H9 (cell line): ENCODE measurements around the gene UBE2V1. TPM values are rescaled to one million over a fixed set of nuclear protein-coding genes. Genes with fewer than 3 reads are reported as not detected.

Experiments used
- DNase-seq: peaks from one replicate; pipeline ENCODE4 v3.0.0-alpha.2; 2017
- H2AFZ ChIP-seq: one replicate; pipeline ENCODE4 v1.6.1; 2013; ENCODE audit warnings: mild to moderate bottlenecking, low read length, control low read depth, moderate library complexity
- H2AK5ac ChIP-seq: 2 replicates; pipeline ENCODE4 v1.6.1; 2013; ENCODE audit warnings: low read length, control low read depth, mixed read lengths; ENCODE audit not compliant: insufficient read length
- H2BK120ac ChIP-seq: one replicate; pipeline ENCODE4 v1.6.1; 2013; ENCODE audit warnings: low read depth, mild to moderate bottlenecking, low read length, control low read depth, inconsistent platforms; ENCODE audit not compliant: poor library complexity, severe bottlenecking
- H2BK12ac ChIP-seq: 2 replicates; pipeline ENCODE4 v1.6.1; 2013; ENCODE audit warnings: low read length, control low read depth, mixed read lengths, low read depth; ENCODE audit not compliant: insufficient read length
- H2BK15ac ChIP-seq: 2 replicates; pipeline ENCODE4 v1.6.1; 2013; ENCODE audit warnings: low read depth, low read length, control low read depth
- H2BK20ac ChIP-seq: one replicate; pipeline ENCODE4 v1.6.1; 2013; ENCODE audit warnings: low read depth, mild to moderate bottlenecking, low read length, control low read depth, inconsistent platforms; ENCODE audit not compliant: poor library complexity, severe bottlenecking
- H2BK5ac ChIP-seq: 2 replicates; pipeline ENCODE4 v1.6.1; 2013; ENCODE audit warnings: low read length, control low read depth, mixed read lengths; ENCODE audit not compliant: insufficient read length
- H3K14ac ChIP-seq: 2 replicates; pipeline ENCODE4 v1.6.1; 2013; ENCODE audit warnings: low read length, control low read depth; ENCODE audit not compliant: insufficient read depth
- H3K18ac ChIP-seq: 2 replicates; pipeline ENCODE4 v1.6.1; 2013; ENCODE audit warnings: low read depth, mild to moderate bottlenecking, mixed read lengths, low read length, control low read depth; ENCODE audit not compliant: insufficient read length
- H3K23ac ChIP-seq: 2 replicates; pipeline ENCODE4 v1.6.1; 2013; ENCODE audit warnings: low read length, control low read depth, mixed read lengths, low read depth; ENCODE audit not compliant: insufficient read length
- H3K23me2 ChIP-seq: 2 replicates; pipeline ENCODE4 v1.6.1; 2013; ENCODE audit warnings: low read depth, mild to moderate bottlenecking, mixed read lengths, low read length, control low read depth; ENCODE audit not compliant: insufficient read length, poor library complexity, severe bottlenecking
- H3K27ac ChIP-seq: 2 replicates; pipeline ENCODE4 v1.5.1; 2013; ENCODE audit warnings: low read length, control low read depth, mixed read lengths, low read depth; ENCODE audit not compliant: insufficient read length
- H3K27me3 ChIP-seq: 2 replicates; pipeline ENCODE4 v1.6.1; 2013; ENCODE audit warnings: low read length, control low read depth, inconsistent platforms; ENCODE audit not compliant: insufficient read depth
- H3K4ac ChIP-seq: 2 replicates; pipeline ENCODE4 v1.6.1; 2013; ENCODE audit warnings: low read depth, mild to moderate bottlenecking, control low read depth, inconsistent platforms, low read length, moderate library complexity
- H3K4me1 ChIP-seq: 2 replicates; pipeline ENCODE4 v1.6.1; 2013; ENCODE audit warnings: low read length, control low read depth, inconsistent platforms; ENCODE audit not compliant: insufficient read depth
- H3K4me2 ChIP-seq: 2 replicates; pipeline ENCODE4 v1.6.1; 2013; ENCODE audit warnings: low read length, control low read depth, mixed read lengths; ENCODE audit not compliant: insufficient read length, insufficient read depth
- H3K56ac ChIP-seq: 2 replicates; pipeline ENCODE4 v1.6.1; 2013; ENCODE audit warnings: low read depth, mild to moderate bottlenecking, mixed read lengths, low read length, control low read depth; ENCODE audit not compliant: insufficient read length
- H3K79me1 ChIP-seq: 2 replicates; pipeline ENCODE4 v1.6.1; 2013; ENCODE audit warnings: low read depth, mild to moderate bottlenecking, moderate library complexity, low read length, control low read depth, inconsistent platforms; ENCODE audit not compliant: insufficient read depth, poor library complexity, severe bottlenecking
- H3K79me2 ChIP-seq: 2 replicates; pipeline ENCODE4 v1.6.1; 2013; ENCODE audit warnings: low read length, control low read depth, inconsistent platforms; ENCODE audit not compliant: insufficient read depth
- H3K9ac ChIP-seq: 2 replicates; pipeline ENCODE4 v1.6.1; 2013; ENCODE audit warnings: low read length, control low read depth, mixed read lengths; ENCODE audit not compliant: insufficient read length; ENCODE audit errors: extremely low read depth
- H3K9me3 ChIP-seq: one replicate; pipeline ENCODE4 v1.6.1; 2013; ENCODE audit warnings: low read depth, low read length, inconsistent platforms; ENCODE audit not compliant: control insufficient read depth
- H3T11ph ChIP-seq: one replicate; pipeline ENCODE4 v1.6.1; 2013; ENCODE audit warnings: mild to moderate bottlenecking, low read length, control low read depth, inconsistent platforms
- H4K20me1 ChIP-seq: one replicate; pipeline ENCODE4 v1.6.1; 2013; ENCODE audit not compliant: control insufficient read depth, insufficient read length, insufficient read depth
- H4K5ac ChIP-seq: 2 replicates; pipeline ENCODE4 v1.6.1; 2013; ENCODE audit warnings: low read depth, mild to moderate bottlenecking, mixed read lengths, low read length, control low read depth; ENCODE audit not compliant: insufficient read length
- H4K8ac ChIP-seq: replicated peaks from 2 replicates; pipeline ENCODE4 v1.6.1; 2013; ENCODE audit warnings: low read length, control low read depth, mixed read lengths, low read depth; ENCODE audit not compliant: insufficient read length
- H4K91ac ChIP-seq: 2 replicates; pipeline ENCODE4 v1.6.1; 2013; ENCODE audit warnings: low read depth, mild to moderate bottlenecking, moderate library complexity, mixed read lengths, low read length, control low read depth; ENCODE audit not compliant: insufficient read length
- H3K27ac Mint-ChIP-seq, 3 experiments: 2 replicates in 2 of 3; 3 replicates in 1 of 3; pipeline ENCODE4 v1.8.0; 2020 to 2021; ENCODE audit warnings: mixed read lengths in 3 of 3, mild to moderate bottlenecking in 1 of 3, moderate library complexity in 1 of 3
- H3K27me3 Mint-ChIP-seq: 2 replicates; pipeline ENCODE4 v1.8.0; 2021; ENCODE audit warnings: low read depth, mild to moderate bottlenecking, moderate library complexity, mixed read lengths
- H3K36me3 Mint-ChIP-seq, 3 experiments: 2 replicates in 2 of 3; 3 replicates in 1 of 3; pipeline ENCODE4 v1.8.0; 2020 to 2021; ENCODE audit warnings: low read depth in 3 of 3, mixed read lengths in 3 of 3; ENCODE audit not compliant: insufficient read depth in 1 of 3
- H3K4me1 Mint-ChIP-seq, 2 experiments: 2 replicates each; pipeline ENCODE4 v1.8.0; 2020; ENCODE audit warnings: mixed read lengths in 2 of 2
- H3K4me3 Mint-ChIP-seq, 2 experiments: 2 replicates in 1 of 2; 3 replicates in 1 of 2; pipeline ENCODE4 v1.8.0; 2020 to 2021; ENCODE audit warnings: mild to moderate bottlenecking in 2 of 2, mixed read lengths in 2 of 2, moderate library complexity in 1 of 2
- H3K9me3 Mint-ChIP-seq, 2 experiments: 2 replicates in 1 of 2; 3 replicates in 1 of 2; pipeline ENCODE4 v1.8.0; 2020; ENCODE audit warnings: mild to moderate bottlenecking in 2 of 2, mixed read lengths in 2 of 2, moderate library complexity in 1 of 2
- WGBS: extraction: QIAGEN DNeasy Blood & Tissue Kit; methylation state at CpG from one replicate; pipeline ENCODE4 v1.1.7; 2013; ENCODE audit warnings: missing lambda C conversion rate, low lambda C conversion rate, mixed read lengths; ENCODE audit not compliant: insufficient read length; ENCODE audit errors: extremely low coverage; 5-methylcytosine and 5-hydroxymethylcytosine counted together
- total RNA-seq: library from RNA; stranded (reverse); gene quantifications from 2 replicates; pipeline ENCODE4 v1.2.1, GENCODE V29; 2021
- TF ChIP-seq, protein P1 (sequence below): fragments of 200-600 bp; sonication (generic); conservative IDR thresholded peaks from 3 replicates; pipeline ENCODE4 v1.8.0; 2021; ENCODE audit warnings: antibody characterized with exemption, mild to moderate bottlenecking

The UBE2V1 gene
- total RNA-seq, 1 experiment from 2014 or later: 152 TPM

GRCh38 chr20:50142812-50143211 lies 29.9 kb upstream of the UBE2V1 start:
- Mint-ChIP-seq H3K27ac (peak overlapping the region; percentile 33 to 89 (median 87)), H3K36me3 (peaks cover 18 to 44% (median 39%) of the 10 kb centered on the region in 3 experiments), H3K4me3 (peak overlapping the region in 1 of 2 experiments; percentile 56; a peak in 3 of 5 replicates), H3K27me3 (no peaks in the 10 kb centered on the region), H3K4me1 (peaks cover 44 to 49% of the 10 kb centered on the region in 2 experiments), H3K9me3 (no peaks in the 10 kb centered on the region)
- H4K5ac ChIP-seq: no peak overlapping the region
- no peak overlapping the region for H3K56ac ChIP-seq
- no peak overlapping the region for H2BK15ac ChIP-seq
- no peaks in the 10 kb centered on the region for H3K9me3 ChIP-seq
- H3K79me1 ChIP-seq: peaks cover 14% of the 10 kb centered on the region
- no peak overlapping the region for H3T11ph ChIP-seq
- WGBS: no CpG with 5 or more reads among the region's 6 CpGs
- H3K4me1 ChIP-seq: peaks cover 17% of the 10 kb centered on the region; the same call in 1 of the 2 replicates
- no peaks in the 10 kb centered on the region for H4K20me1 ChIP-seq
- peaks cover 9% of the 10 kb centered on the region; the same call in 1 of the 2 replicates for H3K79me2 ChIP-seq
- H3K4ac ChIP-seq: no peak overlapping the region
- H3K18ac ChIP-seq: no peak overlapping the region
- H2BK12ac ChIP-seq: no peak overlapping the region
- no peak overlapping the region for H3K27ac ChIP-seq
- no peaks in the 10 kb centered on the region for H3K23me2 ChIP-seq
- no peak overlapping the region for H2BK20ac ChIP-seq
- H3K27me3 ChIP-seq: no peaks in the 10 kb centered on the region
- no peak overlapping the region for H3K4me2 ChIP-seq
- H2BK5ac ChIP-seq: no peak overlapping the region
- H2BK120ac ChIP-seq: no peak overlapping the region
- no peak overlapping the region for H2AFZ ChIP-seq
- H4K91ac ChIP-seq: no peak overlapping the region
- H4K8ac ChIP-seq: no peak overlapping the region
- no peak overlapping the region for H3K23ac ChIP-seq
- H3K14ac ChIP-seq: no peak overlapping the region
- H3K9ac ChIP-seq: no peak overlapping the region
- DNase-seq: peak; percentile 89
- TF ChIP-seq, protein P1, sequence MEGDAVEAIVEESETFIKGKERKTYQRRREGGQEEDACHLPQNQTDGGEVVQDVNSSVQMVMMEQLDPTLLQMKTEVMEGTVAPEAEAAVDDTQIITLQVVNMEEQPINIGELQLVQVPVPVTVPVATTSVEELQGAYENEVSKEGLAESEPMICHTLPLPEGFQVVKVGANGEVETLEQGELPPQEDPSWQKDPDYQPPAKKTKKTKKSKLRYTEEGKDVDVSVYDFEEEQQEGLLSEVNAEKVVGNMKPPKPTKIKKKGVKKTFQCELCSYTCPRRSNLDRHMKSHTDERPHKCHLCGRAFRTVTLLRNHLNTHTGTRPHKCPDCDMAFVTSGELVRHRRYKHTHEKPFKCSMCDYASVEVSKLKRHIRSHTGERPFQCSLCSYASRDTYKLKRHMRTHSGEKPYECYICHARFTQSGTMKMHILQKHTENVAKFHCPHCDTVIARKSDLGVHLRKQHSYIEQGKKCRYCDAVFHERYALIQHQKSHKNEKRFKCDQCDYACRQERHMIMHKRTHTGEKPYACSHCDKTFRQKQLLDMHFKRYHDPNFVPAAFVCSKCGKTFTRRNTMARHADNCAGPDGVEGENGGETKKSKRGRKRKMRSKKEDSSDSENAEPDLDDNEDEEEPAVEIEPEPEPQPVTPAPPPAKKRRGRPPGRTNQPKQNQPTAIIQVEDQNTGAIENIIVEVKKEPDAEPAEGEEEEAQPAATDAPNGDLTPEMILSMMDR: no peak
- no peak overlapping the region for H2AK5ac ChIP-seq
